HG03045 (cell line): ENCODE measurements around the gene GNG7.
"Not testable (repeated sequence)": the region's sequence is repeated elsewhere in the genome, so short reads cannot be mapped to it uniquely, and the experiment has no call there.

Experiments
- ATAC-seq: cut with Tn5 transposase; IDR thresholded peaks from one replicate; pipeline ENCODE4 v1.9.1; 2021; ENCODE audit warnings: mild to moderate bottlenecking, moderate library complexity; ENCODE audit not compliant: unreplicated experiment

The GNG7 gene

DNA sequence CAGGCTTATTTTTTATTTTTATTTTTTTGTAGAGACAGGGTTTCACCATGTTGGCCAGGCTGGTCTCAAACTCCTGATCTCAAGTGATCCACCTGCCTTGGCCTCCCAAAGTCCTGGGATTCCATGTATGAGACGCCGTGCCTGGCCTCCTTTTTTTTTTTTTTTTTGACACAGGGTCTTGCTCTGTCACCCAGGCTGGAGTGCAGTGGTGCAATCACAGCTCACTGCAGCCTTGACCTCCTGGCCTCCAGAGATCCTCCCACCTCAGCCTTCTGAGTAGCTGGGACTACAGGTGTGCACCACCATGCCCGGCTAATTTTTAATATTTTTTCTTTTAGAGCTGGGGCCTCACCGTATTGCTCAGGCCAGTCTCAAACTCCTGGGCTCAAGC, 159.4 kb downstream of the GNG7 start:
- not testable (repeated sequence) for ATAC-seq

DNA sequence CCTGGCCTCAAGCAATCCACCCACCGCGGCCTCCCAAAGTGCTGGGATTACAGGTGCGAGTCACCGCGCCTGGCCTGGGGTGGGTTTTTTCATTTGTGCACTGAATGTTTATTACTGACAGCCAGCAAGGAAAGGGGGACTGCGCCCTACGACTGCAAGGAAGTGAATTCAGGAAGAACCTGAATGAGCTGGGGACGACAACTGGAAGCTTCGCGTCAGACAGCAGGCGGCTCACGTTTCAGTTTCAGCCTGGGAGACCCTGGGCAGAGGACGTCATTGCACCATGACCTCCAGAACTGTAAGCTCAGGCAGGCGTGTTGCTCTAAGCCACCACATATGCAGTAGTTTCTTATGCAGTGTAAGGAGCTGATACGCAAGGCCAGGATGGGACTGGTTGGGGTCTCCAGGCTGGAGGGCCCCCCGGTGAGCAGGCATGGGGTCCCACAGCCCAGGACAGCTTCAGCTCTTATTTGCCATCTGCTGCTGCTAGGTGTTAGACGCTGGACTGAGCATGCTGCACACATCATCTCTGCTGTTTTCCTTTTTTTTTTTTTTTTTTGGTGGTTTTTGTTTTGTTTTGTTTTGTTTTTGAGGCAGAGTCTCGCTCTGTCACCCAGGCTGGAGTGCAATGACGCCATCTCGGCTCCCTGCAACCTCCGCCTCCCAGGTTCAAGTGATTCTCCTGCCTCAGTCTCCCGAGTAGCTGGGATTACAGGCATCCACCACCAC, 160.0 kb downstream of the GNG7 start:
- no peak for ATAC-seq

DNA sequence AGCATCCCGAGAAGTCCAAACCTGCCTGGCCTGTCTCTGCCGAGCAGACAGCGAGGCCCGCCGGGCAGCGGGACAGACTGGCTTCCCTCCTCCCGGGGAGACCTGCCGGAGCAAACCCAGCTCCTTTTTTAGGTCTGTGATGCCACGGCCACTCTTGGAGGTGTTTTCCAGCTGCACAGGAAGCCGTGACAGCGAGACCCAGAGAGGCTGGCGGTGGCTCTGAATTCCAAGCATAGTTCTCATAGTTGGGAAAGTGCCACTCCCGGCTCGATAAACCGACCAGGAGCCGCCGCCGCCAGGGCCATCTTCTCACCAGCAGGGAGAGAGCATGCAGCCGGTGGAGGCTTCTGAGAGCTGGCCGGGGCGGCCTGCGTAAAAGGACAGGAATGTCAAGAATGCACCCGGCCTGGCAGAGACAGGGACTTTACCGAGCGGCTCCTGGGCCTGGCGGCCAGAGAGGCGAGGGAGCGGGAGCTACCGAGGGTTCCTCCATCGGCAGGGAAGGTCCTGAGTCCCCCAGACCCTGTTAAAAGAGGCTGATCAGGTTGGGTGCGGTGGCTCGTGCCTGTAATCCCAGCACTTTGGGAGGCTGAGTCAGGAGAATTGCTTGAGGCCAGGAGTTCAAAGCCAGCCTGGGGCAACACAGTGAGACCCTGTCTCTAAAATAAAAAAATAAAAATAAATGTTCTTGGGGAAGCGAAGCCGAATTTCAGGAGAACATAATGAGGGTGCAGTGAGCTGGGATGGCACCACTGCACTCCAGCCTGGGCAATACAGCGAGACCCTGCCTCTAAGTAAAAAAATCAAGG, 161.6 kb downstream of the GNG7 start:
- ATAC-seq = no peak

DNA sequence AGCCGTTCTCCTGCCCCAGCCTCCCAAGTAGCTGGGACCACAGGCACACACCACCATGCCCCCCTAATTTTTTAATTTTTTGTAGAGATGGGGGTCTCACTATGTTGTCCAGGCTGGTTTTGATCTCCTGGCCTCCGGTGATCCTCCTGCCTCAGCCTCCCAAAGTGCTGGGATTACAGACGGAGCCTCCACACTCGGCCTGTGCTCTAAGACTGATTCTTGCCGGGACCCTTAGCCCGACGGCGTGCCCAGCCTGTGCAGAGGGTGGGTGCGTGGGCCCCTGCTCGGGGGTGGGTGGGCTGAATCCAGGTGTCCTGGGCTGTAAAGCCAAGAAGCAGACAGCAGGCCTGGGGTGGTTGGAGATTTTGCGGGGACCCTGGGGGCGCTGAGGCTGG, 162.2 kb downstream of the GNG7 start:
- no peak for ATAC-seq

DNA sequence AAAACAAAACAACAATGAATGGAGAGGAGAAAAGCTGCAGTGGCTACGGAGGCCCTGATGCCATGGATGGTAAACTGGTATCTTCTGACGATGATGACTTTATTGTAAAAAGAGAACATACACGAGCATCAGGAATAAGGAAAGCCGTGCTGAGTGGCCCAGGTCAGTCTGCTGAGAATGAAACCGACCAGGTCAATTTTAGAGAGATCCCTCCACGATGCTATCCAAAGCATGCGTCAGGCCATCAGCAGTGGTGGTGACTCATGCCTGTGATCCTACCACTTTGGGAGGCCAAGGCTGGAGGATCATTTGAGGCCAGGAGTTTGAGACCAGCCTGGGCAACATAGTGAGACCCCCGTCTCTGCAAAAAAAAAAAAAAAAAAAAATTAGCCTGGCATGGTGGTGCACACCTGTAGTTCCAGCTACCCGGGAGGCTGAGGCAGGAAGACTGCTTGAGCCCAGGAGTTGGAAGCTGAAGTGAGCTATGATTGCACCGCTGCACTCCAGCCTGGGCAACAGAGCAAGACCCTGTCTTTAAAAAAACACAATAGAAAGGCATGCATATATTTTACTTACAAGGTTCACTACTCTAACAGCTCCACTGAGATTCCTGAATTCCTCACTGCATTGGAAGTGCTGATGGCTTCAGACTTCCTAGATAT, 164.3 kb downstream of the GNG7 start:
- no peak for ATAC-seq

DNA sequence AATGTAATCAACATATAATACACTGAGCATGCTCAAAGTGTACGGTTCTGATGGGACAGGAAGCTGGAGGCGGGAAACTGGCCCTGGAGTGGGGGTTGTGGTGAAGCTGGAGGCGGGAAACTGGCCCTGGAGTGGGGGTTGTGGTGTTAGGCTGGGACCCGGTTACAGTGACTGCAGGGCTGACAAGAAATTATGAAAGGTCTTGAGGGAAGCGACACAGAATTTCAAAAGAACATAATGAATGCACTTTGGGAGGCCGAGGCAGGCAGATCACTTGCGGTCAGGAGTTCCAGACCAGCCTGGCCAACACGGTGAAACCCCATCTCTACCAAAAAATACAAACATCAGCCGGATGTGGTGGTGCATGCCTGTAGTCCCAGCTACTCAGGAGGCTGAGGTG, 164.9 kb downstream of the GNG7 start:
- not testable (repeated sequence) for ATAC-seq

DNA sequence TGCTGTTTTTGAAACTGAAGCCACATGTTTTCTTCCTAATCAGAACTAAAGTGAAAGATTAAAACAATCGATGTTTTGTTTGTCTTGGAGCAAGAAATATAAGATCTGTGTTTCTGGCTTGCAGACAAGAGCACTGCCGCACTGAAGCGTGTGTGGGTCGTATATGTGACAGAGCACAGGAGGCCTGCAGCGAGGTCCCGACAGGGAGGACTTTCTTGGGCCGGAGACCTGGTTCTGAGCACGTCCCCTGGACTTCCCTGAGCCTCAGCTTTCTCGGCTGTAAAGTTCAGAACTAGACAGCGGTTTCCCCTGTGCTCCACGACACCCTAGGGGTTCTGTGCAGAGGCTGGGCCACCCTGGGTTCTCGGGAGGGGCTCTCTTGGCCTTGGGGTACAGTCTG, 166.0 kb downstream of the GNG7 start:
- no peak for ATAC-seq

DNA sequence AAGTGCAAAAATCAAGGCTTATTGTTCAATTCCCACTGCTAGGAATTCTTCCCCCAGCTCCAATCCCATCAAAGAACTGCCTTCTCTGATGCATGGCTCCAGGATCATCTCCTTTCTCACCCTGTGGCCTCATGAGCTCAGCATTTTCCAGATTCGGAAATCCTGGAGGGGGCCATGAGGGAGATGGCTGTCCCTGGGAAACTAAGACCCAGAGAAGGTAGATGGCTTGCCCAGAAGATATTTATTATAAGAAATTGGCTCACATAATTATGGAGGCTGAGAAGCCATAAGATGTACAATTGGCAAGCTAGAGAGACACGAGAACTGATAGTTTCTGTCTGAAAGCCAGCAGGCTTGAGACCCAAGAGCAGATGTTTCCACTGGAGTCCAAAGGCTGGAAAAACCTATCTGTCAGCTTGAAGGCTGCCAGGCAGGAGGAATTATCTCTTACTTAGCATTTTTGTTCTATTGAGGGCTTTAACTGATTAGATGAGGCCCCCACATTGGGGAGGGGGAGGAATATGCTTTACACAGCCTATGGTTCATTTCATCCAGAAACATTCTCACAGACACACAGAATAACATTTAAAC, 168.0 kb downstream of the GNG7 start:
- no peak for ATAC-seq

DNA sequence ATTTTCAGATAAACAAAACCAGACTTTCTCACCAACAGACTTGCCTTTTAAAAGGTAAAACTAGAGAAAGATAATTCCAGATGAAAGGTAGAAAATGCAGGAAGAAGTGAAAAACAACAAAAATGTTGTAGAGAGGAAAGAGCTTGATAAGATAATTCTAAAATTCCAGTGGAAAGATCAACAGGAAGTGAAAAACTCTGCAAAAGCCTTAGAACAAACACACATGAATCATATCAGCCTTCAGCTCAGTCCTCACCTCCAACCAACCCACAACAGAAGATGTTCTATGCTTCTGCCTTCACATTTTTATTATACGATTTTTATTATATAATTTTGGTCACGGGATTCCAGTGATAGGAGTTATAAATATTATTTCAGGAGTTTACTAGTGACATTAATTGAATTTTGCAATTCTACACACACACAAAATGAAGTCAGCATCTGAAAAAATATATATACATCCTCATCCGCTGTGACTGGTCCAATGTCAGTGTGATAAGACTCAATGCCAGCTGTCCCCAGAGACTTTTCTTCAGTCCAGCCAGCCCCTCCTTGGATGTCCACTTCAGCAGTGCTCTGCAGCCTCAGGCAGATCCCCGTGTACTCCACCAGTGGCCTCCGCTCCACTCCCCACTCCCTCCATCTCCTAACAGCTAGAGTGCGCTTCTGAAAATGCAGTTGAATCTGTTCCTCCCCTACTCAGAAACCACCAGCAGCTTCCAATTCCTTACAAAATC, 168.6 kb downstream of the GNG7 start:
- ATAC-seq = no peak

DNA sequence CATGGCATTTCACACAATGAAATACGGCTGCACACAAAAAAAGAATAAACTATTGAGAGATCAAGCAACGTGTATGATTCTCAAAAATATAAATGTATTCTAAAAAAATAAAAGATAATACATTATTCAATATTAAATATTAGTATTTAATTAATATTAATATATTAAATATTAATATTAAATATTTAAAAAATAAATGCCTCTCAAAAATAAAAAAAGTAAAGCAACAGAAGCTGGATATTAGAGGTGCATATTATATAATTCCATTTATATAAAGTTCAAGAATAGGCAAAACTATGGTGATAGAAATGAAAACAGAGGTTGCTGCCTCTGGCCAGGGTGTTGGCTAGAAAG, 169.4 kb downstream of the GNG7 start:
- ATAC-seq = no peak

DNA sequence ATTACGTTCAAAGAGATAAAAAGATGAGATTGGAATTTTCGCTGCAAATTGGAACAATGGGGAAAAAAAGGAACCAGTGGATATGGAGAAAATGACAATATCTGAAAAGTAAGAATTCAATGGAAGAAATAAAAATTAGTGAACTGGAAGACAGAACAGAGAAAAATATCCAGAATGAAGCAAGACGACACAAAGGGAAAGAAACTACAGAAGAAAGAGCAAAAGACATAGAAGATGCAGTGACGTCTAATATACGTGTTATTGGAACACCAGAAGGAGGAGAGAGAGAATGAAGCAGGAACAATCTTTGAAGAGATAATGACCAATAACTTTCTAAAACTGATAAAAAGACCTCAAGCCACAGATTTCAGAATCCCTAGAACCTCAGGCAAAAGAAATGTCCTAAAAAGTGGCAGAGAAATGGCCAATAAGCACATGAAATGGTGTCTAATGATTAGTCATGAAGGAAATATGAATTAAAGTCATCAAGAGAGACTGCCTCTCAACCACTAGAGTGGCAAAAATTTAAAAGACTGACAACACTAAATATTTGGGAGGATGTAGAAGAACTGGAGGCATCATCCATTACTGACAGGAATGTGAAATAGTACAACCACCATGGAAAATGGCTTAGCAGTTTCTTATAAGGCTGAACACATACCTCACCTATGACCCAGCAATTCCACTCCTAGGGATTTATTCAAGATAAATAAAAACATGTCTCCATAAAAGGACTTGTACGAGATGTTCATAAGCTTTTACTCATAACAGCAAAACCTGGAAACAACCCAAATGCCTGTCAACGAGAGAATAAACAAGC, 170.0 kb downstream of the GNG7 start:
- no peak for ATAC-seq

DNA sequence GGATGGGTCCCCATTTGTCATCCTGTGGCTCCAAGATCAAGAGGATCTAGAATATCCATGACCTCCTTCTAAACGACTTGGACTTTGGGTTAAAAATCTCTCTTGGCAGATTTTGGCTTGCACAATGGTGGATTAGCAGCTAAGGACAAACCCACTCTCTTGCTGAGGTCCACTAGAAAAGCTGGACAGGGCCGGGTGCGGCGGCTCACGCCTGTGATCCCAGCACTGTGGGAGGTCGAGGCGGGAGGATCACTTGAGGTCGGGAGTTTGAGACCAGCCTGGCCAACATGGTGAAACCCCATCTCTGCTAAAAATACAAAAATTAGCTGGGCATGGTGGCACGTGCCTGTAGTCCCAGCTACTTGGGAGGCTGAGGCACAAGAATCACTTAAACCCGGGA, 172.6 kb downstream of the GNG7 start:
- ATAC-seq = not testable (repeated sequence)

DNA sequence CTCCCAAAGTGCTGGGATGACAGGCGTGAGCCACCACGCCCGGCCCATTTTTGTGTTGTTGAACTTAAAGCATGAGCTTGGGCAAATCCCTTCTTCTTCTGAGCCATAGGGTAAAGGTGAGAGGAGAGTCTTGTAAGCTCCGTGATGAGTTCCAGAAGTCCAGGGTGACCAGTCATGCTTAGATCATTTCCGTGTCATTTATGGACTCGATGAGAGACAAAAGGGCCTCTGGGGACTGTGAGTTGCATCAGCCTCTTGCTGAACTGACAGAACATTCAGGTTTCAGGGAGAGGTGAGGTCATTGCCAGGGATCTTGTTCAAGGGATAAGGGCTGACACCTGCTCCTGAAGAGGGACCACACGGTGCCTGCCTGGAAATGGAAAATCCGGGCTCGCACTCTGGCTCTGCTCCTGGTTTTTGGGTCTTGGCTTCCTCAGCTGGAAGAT, 173.0 kb downstream of the GNG7 start:
- ATAC-seq = no peak

DNA sequence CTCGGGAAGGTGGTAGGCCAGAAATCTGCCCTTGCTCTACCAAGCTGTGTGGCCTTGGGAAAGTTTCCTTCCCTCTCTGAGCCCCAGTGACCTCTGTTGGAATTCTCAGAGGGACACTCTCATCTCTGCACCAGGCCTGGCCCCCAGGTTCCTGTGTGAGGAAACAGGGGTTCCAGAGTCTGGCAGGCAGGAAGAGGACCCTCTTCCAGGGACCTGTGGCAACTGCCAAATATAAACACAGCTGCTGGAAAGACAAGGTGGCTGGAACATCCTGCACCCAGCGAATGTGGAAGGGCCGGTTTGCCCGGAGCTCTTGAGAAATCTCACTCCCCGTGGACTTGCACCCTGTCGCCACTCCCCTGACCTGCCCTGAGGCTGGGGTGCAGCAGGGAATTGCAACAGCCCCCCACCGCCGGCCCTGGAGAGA, 173.8 kb downstream of the GNG7 start:
- no peak for ATAC-seq

DNA sequence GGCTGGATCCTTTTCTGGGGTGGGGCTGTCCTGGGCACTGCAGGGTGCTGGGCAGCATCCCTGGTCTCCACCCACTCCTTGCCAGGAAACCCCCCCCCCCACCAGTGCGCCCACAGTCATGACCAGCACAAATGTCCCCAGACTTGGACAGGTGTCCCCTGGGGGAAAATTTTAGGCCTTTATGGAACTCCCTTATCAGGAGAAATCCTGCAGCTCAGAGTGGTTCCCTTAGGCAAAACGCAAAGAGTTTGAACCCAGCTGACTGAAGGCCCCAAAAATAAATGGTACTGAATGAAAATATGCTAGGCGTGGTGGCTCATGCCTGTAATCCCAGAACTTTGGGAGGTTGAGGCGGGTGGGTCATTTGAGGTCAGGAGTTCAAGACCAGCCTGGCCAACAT, 174.8 kb downstream of the GNG7 start:
- no peak for ATAC-seq

DNA sequence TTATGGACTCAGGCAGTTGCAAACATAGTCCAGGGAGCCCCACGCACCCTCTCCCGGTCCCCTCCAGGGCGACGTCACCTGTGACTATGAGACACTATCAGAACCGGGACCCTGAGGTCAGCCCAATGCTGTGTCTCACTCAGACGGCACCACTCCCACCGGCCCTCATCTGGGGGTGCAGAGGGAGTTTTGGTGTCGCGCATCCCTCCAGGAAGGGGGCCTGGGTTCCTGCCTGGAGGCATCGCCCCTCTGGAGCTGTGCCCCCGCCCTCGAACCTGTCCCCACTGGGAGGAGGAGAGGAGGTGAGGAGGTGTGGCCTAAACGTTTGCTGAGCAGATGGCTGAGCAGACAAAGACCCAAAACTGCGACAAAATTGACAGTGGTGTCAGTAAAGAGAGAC, 175.3 kb downstream of the GNG7 start:
- ATAC-seq = no peak

DNA sequence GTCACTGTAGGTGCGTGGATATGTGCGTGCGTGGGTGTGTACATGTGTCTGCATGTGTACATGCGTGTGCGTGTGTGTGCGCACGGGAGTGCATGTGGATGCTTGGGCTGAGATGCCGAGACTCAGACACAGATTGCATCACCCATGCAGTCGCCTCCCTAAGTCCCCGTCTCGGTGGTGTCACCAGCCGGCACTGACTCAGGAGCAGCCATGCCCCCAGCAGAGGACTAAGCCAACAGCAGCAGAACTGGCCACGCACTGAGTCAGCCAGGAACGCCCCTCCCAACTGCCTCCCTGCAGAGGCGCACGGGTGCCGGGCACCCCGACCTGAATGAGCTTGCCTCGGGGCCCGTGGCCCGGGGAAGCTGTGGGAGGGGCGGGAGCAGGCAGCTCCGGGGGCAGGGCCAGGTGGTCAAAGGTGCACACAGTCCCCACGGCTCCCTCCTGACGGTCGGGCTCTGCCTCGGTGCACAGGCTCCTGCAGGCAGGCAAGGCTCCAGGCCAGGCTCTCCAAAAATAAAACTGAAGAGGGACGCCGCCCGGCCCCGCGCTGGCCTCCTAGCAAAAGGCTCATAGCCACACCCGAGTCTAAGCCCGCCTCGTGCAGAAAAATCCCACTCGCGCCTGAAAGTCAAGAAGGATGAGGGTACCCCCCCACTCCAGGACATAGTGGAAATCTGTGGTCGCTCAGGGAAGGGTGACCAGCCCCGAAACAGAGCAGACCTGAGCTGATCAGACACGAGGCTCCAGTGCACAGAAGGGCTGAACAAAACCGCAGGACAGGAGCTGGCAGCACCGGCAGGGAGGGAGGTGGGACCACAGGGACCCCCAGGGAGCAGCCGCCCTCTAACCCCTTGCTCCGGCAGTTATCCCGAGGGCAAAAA, 177.4 kb downstream of the GNG7 start:
- ATAC-seq = no peak

DNA sequence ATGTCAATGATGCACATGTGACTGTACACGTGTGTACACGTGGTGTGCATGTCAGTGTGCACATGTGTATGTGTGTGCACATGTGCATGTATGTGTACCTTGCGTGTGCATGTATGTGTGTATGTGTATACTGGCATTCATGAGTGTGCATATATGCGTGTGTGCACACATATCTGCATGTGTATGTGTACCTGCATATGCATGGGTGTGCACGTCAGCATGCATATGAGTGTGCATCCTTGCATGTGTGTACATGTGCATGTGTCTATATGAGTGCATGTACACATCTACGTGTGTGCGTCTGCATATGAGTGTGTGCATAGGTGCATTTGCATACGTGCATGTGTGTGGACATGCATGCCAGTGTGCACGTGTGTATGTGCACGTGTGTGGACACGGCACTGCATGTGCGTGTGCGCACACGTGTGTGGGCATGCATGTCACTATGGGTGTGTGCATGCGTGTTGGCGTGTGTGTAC, 178.1 kb downstream of the GNG7 start:
- ATAC-seq = no peak
